Measurements from ENCODE around the gene HK3. TPM values are rescaled to one million over a fixed set of nuclear protein-coding genes. Genes with fewer than 3 reads are reported as not detected.

The HK3 gene
- total RNA-seq, 1 experiment from 2014 or later: 0.17 TPM

DNA sequence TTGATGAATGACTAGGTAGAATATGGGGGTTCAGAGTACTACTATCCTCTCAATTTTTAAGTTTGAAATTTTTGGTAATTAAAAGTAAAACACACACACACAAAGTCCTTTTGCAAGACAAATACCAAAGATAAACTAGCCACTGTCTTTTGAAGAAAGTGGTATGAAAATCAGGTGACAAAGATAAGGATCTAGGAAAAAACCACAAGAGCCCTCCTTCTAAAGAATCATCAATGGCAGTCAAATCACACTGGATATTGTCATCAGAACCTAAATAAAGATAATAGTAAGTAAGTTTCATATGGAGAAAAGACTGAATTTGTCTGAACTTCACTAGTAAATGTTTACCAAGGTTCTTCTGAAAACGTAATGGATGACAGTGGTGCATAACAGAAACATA lies 30.5 kb upstream of the HK3 start (continued):
- TF ChIP-seq ZNF263 (CRISPR knock-in tag; IDR thresholded peaks at IDR 0.05; ENCODE audit: low read depth): no peak
- no peak for TF ChIP-seq ATF1 (CRISPR knock-in tag; IDR thresholded peaks at IDR 0.05)

DNA sequence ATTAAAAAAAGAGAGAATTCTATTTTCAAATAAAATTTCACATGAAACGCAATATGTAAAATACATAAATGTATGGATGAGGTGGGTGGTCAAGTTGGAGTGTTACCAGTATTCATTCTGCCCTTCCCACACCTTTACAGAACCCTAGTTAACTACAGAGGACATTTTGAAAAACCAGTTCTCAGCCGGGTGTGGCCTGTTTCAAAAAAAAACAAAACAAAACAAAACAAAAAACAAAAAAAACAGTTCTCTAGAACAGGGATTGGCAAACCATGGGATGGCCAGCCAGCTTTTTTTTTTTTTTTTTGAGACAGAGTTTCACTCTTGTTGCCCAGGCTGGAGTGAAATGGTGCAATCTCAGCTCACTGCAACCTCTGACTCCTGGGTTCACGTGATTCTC lies 28.4 kb upstream of the HK3 start:
- ChIA-PET POLR2A (no interaction called here), CTCF (no interaction called here)
- H3K27me3 Mint-ChIP-seq (ENCODE audit: low read depth): no peaks in the 10 kb centered on the region
- TF ChIP-seq, protein P1, sequence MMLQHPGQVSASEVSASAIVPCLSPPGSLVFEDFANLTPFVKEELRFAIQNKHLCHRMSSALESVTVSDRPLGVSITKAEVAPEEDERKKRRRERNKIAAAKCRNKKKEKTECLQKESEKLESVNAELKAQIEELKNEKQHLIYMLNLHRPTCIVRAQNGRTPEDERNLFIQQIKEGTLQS (CRISPR knock-in tag; conservative IDR thresholded peaks at IDR 0.05): no peak
- TF ChIP-seq, protein P2, sequence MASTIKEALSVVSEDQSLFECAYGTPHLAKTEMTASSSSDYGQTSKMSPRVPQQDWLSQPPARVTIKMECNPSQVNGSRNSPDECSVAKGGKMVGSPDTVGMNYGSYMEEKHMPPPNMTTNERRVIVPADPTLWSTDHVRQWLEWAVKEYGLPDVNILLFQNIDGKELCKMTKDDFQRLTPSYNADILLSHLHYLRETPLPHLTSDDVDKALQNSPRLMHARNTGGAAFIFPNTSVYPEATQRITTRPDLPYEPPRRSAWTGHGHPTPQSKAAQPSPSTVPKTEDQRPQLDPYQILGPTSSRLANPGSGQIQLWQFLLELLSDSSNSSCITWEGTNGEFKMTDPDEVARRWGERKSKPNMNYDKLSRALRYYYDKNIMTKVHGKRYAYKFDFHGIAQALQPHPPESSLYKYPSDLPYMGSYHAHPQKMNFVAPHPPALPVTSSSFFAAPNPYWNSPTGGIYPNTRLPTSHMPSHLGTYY (CRISPR knock-in tag; IDR thresholded peaks at IDR 0.05): no peak
- TF ChIP-seq, protein P3, sequence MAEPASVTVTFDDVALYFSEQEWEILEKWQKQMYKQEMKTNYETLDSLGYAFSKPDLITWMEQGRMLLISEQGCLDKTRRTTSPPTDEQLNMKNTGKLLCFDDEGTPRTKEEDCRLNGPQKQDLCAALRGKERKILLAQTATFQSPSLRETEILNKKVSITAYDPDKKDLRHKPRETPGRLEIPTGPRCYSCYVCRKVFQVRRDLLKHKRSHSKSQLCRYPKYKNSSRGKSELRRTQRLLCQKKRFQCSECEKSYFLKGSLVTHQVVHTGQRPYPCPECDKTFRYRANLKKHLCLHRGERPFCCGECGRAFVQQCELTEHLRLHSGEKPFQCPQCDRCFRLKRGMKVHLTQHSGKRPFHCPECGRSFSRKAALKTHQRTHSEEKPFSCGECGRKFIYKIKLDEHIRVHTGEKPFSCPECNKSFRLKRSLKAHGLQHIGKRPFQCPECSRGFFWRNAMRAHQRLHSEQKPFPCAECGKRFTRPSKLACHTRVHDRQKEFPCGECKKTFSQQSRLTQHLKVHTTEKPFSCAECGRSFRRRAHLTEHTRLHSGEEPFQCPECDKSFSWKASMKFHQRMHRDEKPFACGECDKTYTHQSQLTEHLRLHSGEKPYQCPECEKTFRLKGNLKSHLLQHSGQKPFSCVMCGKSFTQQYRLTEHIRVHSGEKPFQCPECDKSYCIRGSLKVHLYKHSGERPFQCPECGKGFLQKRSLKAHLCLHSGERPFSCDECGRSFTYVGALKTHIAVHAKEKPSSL (CRISPR knock-in tag; conservative IDR thresholded peaks at IDR 0.05): no peak
- TF ChIP-seq, protein P4, sequence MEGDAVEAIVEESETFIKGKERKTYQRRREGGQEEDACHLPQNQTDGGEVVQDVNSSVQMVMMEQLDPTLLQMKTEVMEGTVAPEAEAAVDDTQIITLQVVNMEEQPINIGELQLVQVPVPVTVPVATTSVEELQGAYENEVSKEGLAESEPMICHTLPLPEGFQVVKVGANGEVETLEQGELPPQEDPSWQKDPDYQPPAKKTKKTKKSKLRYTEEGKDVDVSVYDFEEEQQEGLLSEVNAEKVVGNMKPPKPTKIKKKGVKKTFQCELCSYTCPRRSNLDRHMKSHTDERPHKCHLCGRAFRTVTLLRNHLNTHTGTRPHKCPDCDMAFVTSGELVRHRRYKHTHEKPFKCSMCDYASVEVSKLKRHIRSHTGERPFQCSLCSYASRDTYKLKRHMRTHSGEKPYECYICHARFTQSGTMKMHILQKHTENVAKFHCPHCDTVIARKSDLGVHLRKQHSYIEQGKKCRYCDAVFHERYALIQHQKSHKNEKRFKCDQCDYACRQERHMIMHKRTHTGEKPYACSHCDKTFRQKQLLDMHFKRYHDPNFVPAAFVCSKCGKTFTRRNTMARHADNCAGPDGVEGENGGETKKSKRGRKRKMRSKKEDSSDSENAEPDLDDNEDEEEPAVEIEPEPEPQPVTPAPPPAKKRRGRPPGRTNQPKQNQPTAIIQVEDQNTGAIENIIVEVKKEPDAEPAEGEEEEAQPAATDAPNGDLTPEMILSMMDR (IDR thresholded peaks at IDR 0.05): no peak
- TF ChIP-seq OVOL2 (CRISPR knock-in tag; IDR thresholded peaks at IDR 0.05; ENCODE audit: borderline replicate concordance): no peak
- no peak for TF ChIP-seq ZNF396 (CRISPR knock-in tag; IDR thresholded peaks at IDR 0.05; ENCODE audit: borderline replicate concordance)
- no peak for TF ChIP-seq ZNF138 (CRISPR knock-in tag; conservative IDR thresholded peaks at IDR 0.05)
- TF ChIP-seq, protein P5, sequence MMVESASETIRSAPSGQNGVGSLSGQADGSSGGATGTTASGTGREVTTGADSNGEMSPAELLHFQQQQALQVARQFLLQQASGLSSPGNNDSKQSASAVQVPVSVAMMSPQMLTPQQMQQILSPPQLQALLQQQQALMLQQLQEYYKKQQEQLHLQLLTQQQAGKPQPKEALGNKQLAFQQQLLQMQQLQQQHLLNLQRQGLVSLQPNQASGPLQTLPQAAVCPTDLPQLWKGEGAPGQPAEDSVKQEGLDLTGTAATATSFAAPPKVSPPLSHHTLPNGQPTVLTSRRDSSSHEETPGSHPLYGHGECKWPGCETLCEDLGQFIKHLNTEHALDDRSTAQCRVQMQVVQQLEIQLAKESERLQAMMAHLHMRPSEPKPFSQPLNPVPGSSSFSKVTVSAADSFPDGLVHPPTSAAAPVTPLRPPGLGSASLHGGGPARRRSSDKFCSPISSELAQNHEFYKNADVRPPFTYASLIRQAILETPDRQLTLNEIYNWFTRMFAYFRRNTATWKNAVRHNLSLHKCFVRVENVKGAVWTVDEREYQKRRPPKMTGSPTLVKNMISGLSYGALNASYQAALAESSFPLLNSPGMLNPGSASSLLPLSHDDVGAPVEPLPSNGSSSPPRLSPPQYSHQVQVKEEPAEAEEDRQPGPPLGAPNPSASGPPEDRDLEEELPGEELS (CRISPR knock-in tag; IDR thresholded peaks at IDR 0.05): no peak
- TF ChIP-seq MYBL2 (CRISPR knock-in tag; IDR thresholded peaks at IDR 0.05): no peak
- TF ChIP-seq GRHL2 (CRISPR knock-in tag; IDR thresholded peaks at IDR 0.05; ENCODE audit: insufficient replicate concordance, severe bottlenecking): no peak
- no peak for TF ChIP-seq TP53 (CRISPR knock-in tag; IDR thresholded peaks at IDR 0.05)
- TF ChIP-seq, protein P6, sequence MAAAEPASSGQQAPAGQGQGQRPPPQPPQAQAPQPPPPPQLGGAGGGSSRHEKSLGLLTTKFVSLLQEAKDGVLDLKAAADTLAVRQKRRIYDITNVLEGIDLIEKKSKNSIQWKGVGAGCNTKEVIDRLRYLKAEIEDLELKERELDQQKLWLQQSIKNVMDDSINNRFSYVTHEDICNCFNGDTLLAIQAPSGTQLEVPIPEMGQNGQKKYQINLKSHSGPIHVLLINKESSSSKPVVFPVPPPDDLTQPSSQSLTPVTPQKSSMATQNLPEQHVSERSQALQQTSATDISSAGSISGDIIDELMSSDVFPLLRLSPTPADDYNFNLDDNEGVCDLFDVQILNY (CRISPR knock-in tag; IDR thresholded peaks at IDR 0.05): no peak
- TF ChIP-seq ZNF416 (CRISPR knock-in tag; IDR thresholded peaks at IDR 0.05): no peak
- TF ChIP-seq, protein P7, sequence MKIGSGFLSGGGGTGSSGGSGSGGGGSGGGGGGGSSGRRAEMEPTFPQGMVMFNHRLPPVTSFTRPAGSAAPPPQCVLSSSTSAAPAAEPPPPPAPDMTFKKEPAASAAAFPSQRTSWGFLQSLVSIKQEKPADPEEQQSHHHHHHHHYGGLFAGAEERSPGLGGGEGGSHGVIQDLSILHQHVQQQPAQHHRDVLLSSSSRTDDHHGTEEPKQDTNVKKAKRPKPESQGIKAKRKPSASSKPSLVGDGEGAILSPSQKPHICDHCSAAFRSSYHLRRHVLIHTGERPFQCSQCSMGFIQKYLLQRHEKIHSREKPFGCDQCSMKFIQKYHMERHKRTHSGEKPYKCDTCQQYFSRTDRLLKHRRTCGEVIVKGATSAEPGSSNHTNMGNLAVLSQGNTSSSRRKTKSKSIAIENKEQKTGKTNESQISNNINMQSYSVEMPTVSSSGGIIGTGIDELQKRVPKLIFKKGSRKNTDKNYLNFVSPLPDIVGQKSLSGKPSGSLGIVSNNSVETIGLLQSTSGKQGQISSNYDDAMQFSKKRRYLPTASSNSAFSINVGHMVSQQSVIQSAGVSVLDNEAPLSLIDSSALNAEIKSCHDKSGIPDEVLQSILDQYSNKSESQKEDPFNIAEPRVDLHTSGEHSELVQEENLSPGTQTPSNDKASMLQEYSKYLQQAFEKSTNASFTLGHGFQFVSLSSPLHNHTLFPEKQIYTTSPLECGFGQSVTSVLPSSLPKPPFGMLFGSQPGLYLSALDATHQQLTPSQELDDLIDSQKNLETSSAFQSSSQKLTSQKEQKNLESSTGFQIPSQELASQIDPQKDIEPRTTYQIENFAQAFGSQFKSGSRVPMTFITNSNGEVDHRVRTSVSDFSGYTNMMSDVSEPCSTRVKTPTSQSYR (CRISPR knock-in tag; IDR thresholded peaks at IDR 0.05): no peak
- no peak for TF ChIP-seq GTF2I (CRISPR knock-in tag; conservative IDR thresholded peaks at IDR 0.05)
- no peak for TF ChIP-seq EMX1 (CRISPR knock-in tag; IDR thresholded peaks at IDR 0.05)
- TF ChIP-seq, protein P8, sequence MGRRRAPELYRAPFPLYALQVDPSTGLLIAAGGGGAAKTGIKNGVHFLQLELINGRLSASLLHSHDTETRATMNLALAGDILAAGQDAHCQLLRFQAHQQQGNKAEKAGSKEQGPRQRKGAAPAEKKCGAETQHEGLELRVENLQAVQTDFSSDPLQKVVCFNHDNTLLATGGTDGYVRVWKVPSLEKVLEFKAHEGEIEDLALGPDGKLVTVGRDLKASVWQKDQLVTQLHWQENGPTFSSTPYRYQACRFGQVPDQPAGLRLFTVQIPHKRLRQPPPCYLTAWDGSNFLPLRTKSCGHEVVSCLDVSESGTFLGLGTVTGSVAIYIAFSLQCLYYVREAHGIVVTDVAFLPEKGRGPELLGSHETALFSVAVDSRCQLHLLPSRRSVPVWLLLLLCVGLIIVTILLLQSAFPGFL (CRISPR knock-in tag; IDR thresholded peaks at IDR 0.05; ENCODE audit: borderline replicate concordance): no peak
- TF ChIP-seq JUN (CRISPR knock-in tag; IDR thresholded peaks at IDR 0.05): no peak
- peaks cover 26% of the 10 kb centered on the region for H3K36me3 Mint-ChIP-seq
- no peak for DNase-seq (ENCODE audit: low spot score)
- no peaks in the 10 kb centered on the region for H3K9me3 Mint-ChIP-seq
- no peaks in the 10 kb centered on the region for H3K4me1 Mint-ChIP-seq
- ATAC-seq: no peak
- H3K27ac Mint-ChIP-seq: no peak overlapping the region
- H3K4me3 Mint-ChIP-seq: no peak overlapping the region

Measured in WTC11 (cell line).